Neutrophil (primary cell): Measurements from ENCODE around the gene CPED1.
"Not testable (repeated sequence)": the region's sequence is repeated elsewhere in the genome, so short reads cannot be mapped to it uniquely, and the experiment has no call there.

ENCODE experiments used
- H3K27ac ChIP-seq: fragments of 200-600 bp; sonication (generic); 2 replicates; pipeline ENCODE4 v1.5.1; 2016; ENCODE audit warnings: mild to moderate bottlenecking, moderate library complexity
- H3K27me3 ChIP-seq: fragments of 200-600 bp; sonication (generic); 2 replicates; pipeline ENCODE4 v1.6.0; 2016; ENCODE audit warnings: mild to moderate bottlenecking
- H3K36me3 ChIP-seq: fragments of 200-600 bp; sonication (generic); 2 replicates; pipeline ENCODE4 v1.5.1; 2017
- H3K4me1 ChIP-seq, 2 experiments: fragments of 200-600 bp in 1 of 2; sonication (generic) in 1 of 2; 1 replicate in 1 of 2; 2 replicates in 1 of 2; pipeline versions ENCODE4 v1.5.1 to v1.6.1; 2013 to 2016; ENCODE audit warnings: low read depth in 1 of 2, low read length in 1 of 2, mild to moderate bottlenecking in 1 of 2, moderate library complexity in 1 of 2; ENCODE audit not compliant: control insufficient read depth in 1 of 2, insufficient read depth in 1 of 2
- H3K4me3 ChIP-seq, 2 experiments: fragments of 200-600 bp in 1 of 2; sonication (generic) in 1 of 2; 1 replicate in 1 of 2; 2 replicates in 1 of 2; pipeline ENCODE4 v1.5.1; 2013 to 2016; ENCODE audit warnings: low read depth in 1 of 2, low read length in 1 of 2, mild to moderate bottlenecking in 1 of 2, moderate library complexity in 1 of 2
- H3K9me3 ChIP-seq: fragments of 200-600 bp; sonication (generic); 2 replicates; pipeline ENCODE4 v1.5.1; 2016
- TF ChIP-seq, protein P1 (sequence below): fragments of 200-600 bp; sonication (generic); IDR thresholded peaks from 2 replicates; pipeline ENCODE4 v1.5.1; 2016; ENCODE audit warnings: antibody characterized with exemption

The CPED1 gene

DNA sequence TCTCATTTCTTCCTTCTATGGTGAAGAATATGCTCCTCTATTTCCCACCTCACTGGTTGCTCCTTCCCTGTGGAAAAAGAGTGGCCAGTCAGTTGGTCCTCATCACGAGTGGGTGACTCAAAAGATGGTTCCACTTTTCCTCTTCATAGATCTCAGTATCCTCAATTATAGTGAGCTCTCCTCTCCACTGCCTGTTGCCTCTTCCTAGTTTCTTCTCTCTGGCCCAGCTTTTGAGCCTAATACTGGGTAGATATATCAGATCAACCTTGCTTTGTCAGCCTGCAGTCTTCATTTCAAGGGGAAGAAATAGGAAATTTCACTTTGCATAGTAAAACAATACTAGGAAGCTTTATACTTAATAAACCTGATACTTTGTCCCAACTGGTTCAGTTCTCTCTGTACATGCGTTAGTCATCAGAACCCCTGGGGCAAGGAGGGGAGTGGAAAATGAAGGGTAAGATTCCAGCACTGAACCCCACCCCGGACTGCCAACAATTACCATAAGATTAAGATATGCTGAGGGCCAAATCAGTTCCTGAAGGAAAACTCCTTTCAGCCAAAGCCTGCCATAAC is 324.8 kb downstream of the CPED1 start:
- no peak overlapping the region for H3K4me3 ChIP-seq

DNA sequence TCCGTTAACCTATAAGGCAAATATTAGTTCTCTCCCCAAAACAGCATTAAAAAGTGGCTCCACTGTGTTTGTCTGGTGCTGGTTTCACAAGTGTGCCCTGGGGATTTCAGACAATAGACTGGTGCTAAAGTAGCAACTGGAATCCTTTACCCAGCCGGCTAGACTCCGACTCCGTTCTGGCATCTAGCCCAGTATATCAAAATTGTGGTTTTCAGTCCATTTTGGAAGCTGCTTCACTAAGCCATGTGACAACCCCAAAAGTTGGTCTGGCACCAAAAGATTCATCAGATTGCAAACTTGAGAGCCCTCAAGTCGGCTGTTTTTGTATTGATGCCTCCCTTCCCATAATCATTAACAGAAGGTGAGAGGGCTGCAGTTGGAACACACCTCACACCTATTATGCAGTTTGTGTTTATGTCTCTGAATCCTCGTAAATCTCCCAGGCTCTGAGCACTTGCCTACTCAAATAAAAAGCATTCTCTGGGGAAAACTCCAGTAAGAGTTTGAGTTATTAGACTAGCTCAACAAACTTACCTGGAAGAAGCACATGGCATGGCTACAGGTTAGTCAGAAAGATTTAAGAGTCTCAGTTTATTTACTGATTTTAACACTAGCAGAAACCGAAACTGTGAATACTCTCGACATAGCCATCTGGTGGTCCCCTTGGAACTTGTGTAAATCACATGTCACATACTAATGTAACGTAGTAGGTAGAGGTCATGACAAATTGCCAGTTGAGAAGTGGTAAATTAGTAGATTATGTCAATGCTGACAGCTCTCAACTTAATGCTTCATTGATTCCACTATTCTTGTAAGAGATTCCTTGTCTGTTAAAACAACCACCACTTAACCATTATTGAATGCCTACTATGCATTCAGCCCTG is 325.5 kb downstream of the CPED1 start:
- Histone ChIP-seq H3K27ac (no peak overlapping the region), H3K27me3 (no peaks in the 10 kb centered on the region), H3K4me1 (no peaks in the 10 kb centered on the region), H3K9me3 (no peaks in the 10 kb centered on the region), H3K4me3 (no peak overlapping the region), H3K36me3 (no peaks in the 10 kb centered on the region)
- TF ChIP-seq, protein P1, sequence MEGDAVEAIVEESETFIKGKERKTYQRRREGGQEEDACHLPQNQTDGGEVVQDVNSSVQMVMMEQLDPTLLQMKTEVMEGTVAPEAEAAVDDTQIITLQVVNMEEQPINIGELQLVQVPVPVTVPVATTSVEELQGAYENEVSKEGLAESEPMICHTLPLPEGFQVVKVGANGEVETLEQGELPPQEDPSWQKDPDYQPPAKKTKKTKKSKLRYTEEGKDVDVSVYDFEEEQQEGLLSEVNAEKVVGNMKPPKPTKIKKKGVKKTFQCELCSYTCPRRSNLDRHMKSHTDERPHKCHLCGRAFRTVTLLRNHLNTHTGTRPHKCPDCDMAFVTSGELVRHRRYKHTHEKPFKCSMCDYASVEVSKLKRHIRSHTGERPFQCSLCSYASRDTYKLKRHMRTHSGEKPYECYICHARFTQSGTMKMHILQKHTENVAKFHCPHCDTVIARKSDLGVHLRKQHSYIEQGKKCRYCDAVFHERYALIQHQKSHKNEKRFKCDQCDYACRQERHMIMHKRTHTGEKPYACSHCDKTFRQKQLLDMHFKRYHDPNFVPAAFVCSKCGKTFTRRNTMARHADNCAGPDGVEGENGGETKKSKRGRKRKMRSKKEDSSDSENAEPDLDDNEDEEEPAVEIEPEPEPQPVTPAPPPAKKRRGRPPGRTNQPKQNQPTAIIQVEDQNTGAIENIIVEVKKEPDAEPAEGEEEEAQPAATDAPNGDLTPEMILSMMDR, result no peak

More for the DNA sequence above, 324.8 kb downstream of the CPED1 start:
- TF ChIP-seq, protein P1, result no peak
- Histone ChIP-seq H3K4me1 (no peaks in the 10 kb centered on the region), H3K36me3 (no peaks in the 10 kb centered on the region), H3K27me3 (no peaks in the 10 kb centered on the region), H3K9me3 (no peaks in the 10 kb centered on the region), H3K27ac (no peak overlapping the region)

DNA sequence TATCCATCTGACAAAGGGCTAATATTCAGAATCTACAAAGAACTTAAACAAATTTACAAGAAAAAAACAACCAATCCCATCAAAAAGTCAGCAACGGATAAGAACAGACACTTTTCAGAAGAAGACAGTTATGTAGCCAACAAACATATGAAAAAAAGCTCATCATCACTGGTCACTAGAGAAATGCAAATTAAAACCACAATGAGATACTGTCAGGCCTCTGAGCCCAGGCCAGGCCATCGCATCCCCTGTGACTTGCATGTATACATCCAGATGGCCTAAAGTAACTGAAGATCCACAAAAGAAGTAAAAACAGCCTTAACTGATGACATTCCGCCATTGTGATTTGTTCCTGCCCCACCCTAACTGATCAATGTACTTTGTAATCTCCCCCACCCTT is 326.7 kb downstream of the CPED1 start:
- H3K36me3 ChIP-seq, H3K27ac ChIP-seq, H3K4me1 ChIP-seq, H3K9me3 ChIP-seq, H3K4me3 ChIP-seq, H3K27me3 ChIP-seq: not testable (repeated sequence)

DNA sequence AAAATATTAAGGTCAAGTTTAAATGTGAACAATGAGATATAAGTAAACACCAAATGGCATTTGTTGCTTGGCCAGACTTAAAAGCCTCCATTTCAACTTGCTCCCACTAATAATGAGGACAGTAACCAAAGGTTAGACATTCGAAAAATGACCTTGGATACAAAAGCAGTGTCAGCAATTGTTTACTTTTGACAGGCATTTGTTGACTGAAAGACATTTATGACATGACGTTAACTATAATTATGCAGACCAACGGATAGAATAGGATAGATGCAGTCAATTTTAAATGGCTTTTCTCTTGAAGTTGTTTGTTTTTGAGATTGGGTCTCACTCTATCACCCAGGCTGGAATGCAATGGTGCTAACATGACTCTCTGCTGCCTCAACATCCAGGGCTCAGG is 333.9 kb downstream of the CPED1 start:
- Histone ChIP-seq H3K9me3 (no peaks in the 10 kb centered on the region), H3K4me1 (no peaks in the 10 kb centered on the region), H3K4me3 (no peak overlapping the region), H3K27me3 (peaks cover 41% of the 10 kb centered on the region), H3K27ac (no peak overlapping the region), H3K36me3 (no peaks in the 10 kb centered on the region)
- TF ChIP-seq, protein P1, result no peak

DNA sequence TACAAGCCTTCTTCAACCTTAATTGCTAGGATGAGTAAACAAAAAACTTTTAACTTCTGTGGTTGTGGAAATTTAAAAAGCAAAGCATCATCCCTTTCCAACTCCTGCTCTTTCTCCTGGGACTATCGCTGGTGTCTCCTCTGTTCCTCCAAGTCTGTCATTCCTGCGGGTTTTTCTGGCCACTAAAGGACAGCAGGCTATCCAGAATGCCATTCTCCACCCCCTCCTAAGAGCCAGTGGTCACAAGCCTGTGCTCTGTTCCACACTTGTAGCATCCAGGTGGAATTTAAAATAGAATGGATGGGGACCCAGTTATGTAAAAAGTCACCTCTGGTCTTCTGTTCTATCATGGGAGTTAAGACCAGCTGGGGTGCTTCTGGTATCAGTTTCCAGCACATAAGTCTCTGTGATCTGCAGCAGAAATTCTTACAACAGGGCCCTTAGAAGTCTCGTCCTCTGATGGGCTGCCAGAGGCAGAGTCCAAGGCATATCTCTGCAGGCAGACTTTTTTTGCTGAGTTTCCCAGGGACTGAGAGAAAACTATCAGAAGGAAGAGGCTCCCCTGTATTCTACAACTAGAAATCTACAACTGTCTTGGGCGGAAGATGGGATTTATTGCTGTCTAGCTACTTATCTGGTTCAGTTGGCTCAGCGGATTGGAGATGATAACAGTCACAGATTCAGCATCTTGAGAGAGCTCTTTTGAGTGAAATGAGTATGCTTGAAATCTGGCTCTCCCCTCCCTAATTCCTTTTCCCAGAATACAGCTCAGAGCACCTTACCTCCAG is 335.2 kb downstream of the CPED1 start:
- H3K36me3 ChIP-seq, result no peaks in the 10 kb centered on the region
- H3K4me1 ChIP-seq, result no peaks in the 10 kb centered on the region
- TF ChIP-seq, protein P1, result no peak
- H3K4me3 ChIP-seq, result no peak overlapping the region
- H3K9me3 ChIP-seq, result no peaks in the 10 kb centered on the region
- H3K27ac ChIP-seq, result no peak overlapping the region
- H3K27me3 ChIP-seq, result peaks cover 54% of the 10 kb centered on the region

DNA sequence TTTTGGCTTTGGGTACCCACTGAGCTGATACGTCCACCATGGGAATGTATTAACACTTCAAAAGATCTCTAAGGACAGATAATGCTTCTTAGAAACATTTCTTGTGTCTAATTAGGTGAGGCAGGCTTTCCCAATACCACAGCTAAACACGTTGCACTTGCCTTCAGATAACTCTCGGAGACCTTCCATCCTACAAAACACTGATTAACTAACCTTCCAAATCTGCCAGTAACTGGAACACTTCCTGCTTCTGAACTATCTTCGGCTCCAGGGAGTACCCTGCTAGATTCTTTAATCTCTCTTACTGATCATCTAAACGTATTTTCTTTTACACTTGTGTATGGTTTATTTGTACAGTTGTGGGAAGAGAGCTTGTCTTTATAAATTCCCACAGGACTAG is 339.2 kb downstream of the CPED1 start:
- no peak overlapping the region for H3K4me3 ChIP-seq
- no peaks in the 10 kb centered on the region for H3K36me3 ChIP-seq
- no peaks in the 10 kb centered on the region for H3K4me1 ChIP-seq
- TF ChIP-seq, protein P1, result no peak
- H3K9me3 ChIP-seq, result no peaks in the 10 kb centered on the region
- H3K27me3 ChIP-seq, result peaks cover 90% of the 10 kb centered on the region
- H3K27ac ChIP-seq, result no peak overlapping the region
